ENCODE data around the gene DUOXA1.

DNA sequence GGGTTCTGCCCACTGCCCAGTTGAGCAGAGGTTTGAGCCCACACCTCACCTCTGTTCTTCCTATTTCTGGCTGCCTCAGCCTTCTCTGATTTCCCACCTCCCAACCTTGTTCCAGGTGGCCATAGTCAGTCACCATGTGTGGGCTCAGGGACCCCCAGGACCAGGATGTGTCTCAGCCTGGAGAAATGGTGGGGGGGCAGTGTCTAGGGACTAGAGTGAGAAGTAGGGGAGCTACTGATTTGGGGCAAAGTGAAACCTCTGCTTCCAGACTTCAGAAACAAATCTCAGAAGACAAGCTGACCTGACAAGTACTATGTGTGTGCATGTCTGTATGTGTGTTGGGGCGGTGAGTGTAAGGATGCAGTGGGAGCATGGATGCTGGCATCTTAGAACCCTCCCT is 35.2 kb upstream of the DUOXA1 start:
- TF ChIP-seq EZH2 (IDR thresholded peaks at IDR 0.05; ENCODE audit: borderline replicate concordance, low read depth, low read length, severe bottlenecking) (no peak), CTCF (IDR thresholded peaks at IDR 0.05; ENCODE audit: borderline replicate concordance, extremely low read depth, low read length, poor library complexity, severe bottlenecking) (no peak)

Data from DND-41 (cell line).